ENCODE results near the gene PRDM16. TPM values are rescaled to one million over a fixed set of nuclear protein-coding genes. Genes with fewer than 3 reads are reported as not detected.

PRDM16 gene
- total and polyA plus RNA-seq, 2 of the 8 experiments (the other 6 are each of a cell fraction or from before 2014, with no cell fraction given): 0.39 to 0.43 TPM

GRCh38 chr1:3275471-3276340, 206.7 kb downstream of the PRDM16 start:
- no peak overlapping the region for H3K27ac ChIP-seq (ENCODE audit: low read depth, low read length)
- H2BK120ac ChIP-seq (replicated peaks; ENCODE audit: low read depth, low read length): no peak overlapping the region
- H3K4me1 ChIP-seq (replicated peaks in 1 of 4; ENCODE audit: control insufficient read depth in 3 of 4, insufficient read depth in 4 of 4, low read length in 3 of 4): no peaks in the 10 kb centered on the region
- no peaks in the 10 kb centered on the region; the same call in 1 of the 2 replicates for H3K23me2 ChIP-seq (ENCODE audit: low read depth, low read length)
- 94% methylated on average over 19 of the region's 37 CpGs; no CpG with 5 or more reads in 1 of the 2 experiments for WGBS, 2 experiments (ENCODE audit: extremely low coverage in 1 of 2, insufficient coverage in 1 of 2, insufficient read length in 1 of 2, insufficient replicate concordance in 2 of 2, low coverage in 1 of 2, low lambda C conversion rate in 2 of 2, missing lambda C conversion rate in 1 of 2)
- no peak overlapping the region for H3K18ac ChIP-seq (ENCODE audit: extremely low read depth, low read length)
- H3K36me3 ChIP-seq (ENCODE audit: control insufficient read depth in 2 of 4, insufficient read depth in 4 of 4, low read length in 3 of 4): no peaks in the 10 kb centered on the region
- peak overlapping the region; percentile 64; the same call in 1 of the 2 replicates for H4K8ac ChIP-seq (ENCODE audit: extremely low read depth, insufficient read depth, low read length)
- H4K5ac ChIP-seq (ENCODE audit: insufficient read length, low read depth, low read length): no peak overlapping the region
- H3K9me3 ChIP-seq (ENCODE audit: insufficient read depth in 2 of 2, low read depth in 1 of 2, low read length in 1 of 2): no peaks in the 10 kb centered on the region; a peak in 1 of 4 replicates
- DNase-seq (ENCODE audit: low read depth in 1 of 2, low spot score in 2 of 2): no peak
- POLR2A ChIA-PET (ENCODE audit: partially characterized antibody): no interaction called here
- no peak overlapping the region for H3K56ac ChIP-seq (replicated peaks; ENCODE audit: insufficient read length, low read depth, low read length)
- no peak for FAIRE-seq
- no peak overlapping the region for H3K4me2 ChIP-seq (ENCODE audit: insufficient read depth in 1 of 2, low read depth in 2 of 2, low read length in 2 of 2)
- no peak overlapping the region for H3K23ac ChIP-seq (ENCODE audit: insufficient read length)
- H2BK15ac ChIP-seq (ENCODE audit: low read length): no peak overlapping the region
- TF ChIP-seq FOSL1 (IDR thresholded peaks at IDR 0.05; ENCODE audit: insufficient read depth, low read depth, low read length) (no peak), CREB1 (IDR thresholded peaks at IDR 0.05) (no peak), ASH2L (IDR thresholded peaks at IDR 0.05; ENCODE audit: low read length) (no peak)
- H4K91ac ChIP-seq (replicated peaks; ENCODE audit: insufficient read length, low read length): no peak overlapping the region
- no peak overlapping the region for H3K14ac ChIP-seq (ENCODE audit: insufficient read length)
- H3K27me3 ChIP-seq (replicated peaks in 1 of 4; ENCODE audit: control insufficient read depth in 3 of 4, extremely low read depth in 1 of 4, insufficient read depth in 3 of 4, low read length in 3 of 4): no peaks in the 10 kb centered on the region; a peak in 2 of 7 replicates
- no peak overlapping the region for H3K4me3 ChIP-seq (ENCODE audit: extremely low read depth in 1 of 4, insufficient read depth in 2 of 4, low read depth in 3 of 4, low read length in 4 of 4)
- no peaks in the 10 kb centered on the region for H3K79me1 ChIP-seq (ENCODE audit: low read depth, low read length)
- no peak overlapping the region for H2AK5ac ChIP-seq (ENCODE audit: low read depth, low read length)
- H4K20me1 ChIP-seq (replicated peaks in 1 of 2; ENCODE audit: control insufficient read depth in 1 of 2, insufficient read depth in 2 of 2, low read length in 2 of 2): peaks cover 0 to 3% of the 10 kb centered on the region in 2 experiments
- no peaks in the 10 kb centered on the region for H3K79me2 ChIP-seq (ENCODE audit: control insufficient read depth in 1 of 2, insufficient read depth in 2 of 2, low read length in 2 of 2)
- H2AFZ ChIP-seq (ENCODE audit: low read length): no peak overlapping the region
- no peak overlapping the region for H2BK12ac ChIP-seq (ENCODE audit: low read depth, low read length)
- no peak overlapping the region for H2BK20ac ChIP-seq (ENCODE audit: low read length)
- H3K9ac ChIP-seq (replicated peaks in 1 of 4; ENCODE audit: extremely low read depth in 1 of 4, low read depth in 3 of 4, low read length in 3 of 4): no peak overlapping the region
- no peak overlapping the region for H3K4ac ChIP-seq (replicated peaks; ENCODE audit: insufficient read length, low read depth, low read length)
- H2BK5ac ChIP-seq (ENCODE audit: low read depth, low read length): no peak overlapping the region
- CTCF ChIA-PET (ENCODE audit: partially characterized antibody): interaction anchor here (0.7 to 1.2 kb wide), 2 partner anchors 10 to 32 kb away, joined by 3 read pairs; no protein-coding TSS in a partner anchor

Measured in H1 (cell line).